Measurements from ENCODE around the gene CDK6. TPM values are rescaled to one million over a fixed set of nuclear protein-coding genes. Genes with fewer than 3 reads are reported as not detected.
A peak's percentile ranks its signal among the peaks of the same experiment; 100 is the strongest.

Gene CDK6
- total and polyA plus RNA-seq, 9 of the 15 experiments (the other 6 are each of a cell fraction or from before 2014, with no cell fraction given), result 7.6 to 109 (median 44.4) TPM

DNA sequence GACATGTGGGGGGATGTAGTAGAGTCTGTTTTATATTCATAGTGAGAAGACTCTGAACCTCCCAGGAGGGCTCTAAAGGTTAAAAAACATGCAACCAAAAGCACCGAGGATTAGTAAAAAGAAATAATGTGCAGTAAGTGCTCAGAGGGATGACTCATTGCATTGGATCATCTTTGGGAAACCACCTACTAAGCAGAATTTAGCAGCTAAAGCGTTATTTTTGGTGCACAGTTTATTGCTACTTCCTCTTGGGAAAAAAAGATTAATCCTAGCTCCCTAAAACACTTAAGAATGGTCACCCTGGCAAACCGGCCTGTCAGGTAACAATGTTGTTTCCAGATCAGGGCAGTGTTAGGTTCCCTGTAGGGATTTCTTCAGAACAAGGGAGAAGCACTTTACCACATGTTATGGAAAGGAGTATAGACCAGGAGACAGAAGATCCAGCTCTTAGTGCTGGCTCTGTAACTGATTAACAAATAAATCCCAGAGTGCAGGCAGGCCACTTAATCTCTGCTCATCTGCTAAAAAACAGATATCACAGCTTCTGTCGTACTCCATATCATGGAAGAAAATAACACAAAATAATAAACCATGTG, 201.4 kb downstream of the CDK6 start (continued):
- TF ChIP-seq NR2F6 (CRISPR knock-in tag; IDR thresholded peaks at IDR 0.05), result no peak
- no peak for TF ChIP-seq PPARD (CRISPR knock-in tag; IDR thresholded peaks at IDR 0.05)
- no peak for TF ChIP-seq FOXP1 (CRISPR knock-in tag; IDR thresholded peaks at IDR 0.05)
- no peak for TF ChIP-seq RBM25 (IDR thresholded peaks at IDR 0.05; ENCODE audit: low read depth, low read length, severe bottlenecking)
- no peak for TF ChIP-seq PCBP1 (IDR thresholded peaks at IDR 0.05; ENCODE audit: low read depth, low read length, poor library complexity, severe bottlenecking)
- TF ChIP-seq ZNF324 (CRISPR knock-in tag; IDR thresholded peaks at IDR 0.05), result no peak
- no peak for TF ChIP-seq PURB (CRISPR knock-in tag; IDR thresholded peaks at IDR 0.05; ENCODE audit: low read depth)
- no peak for TF ChIP-seq GATA2 (CRISPR knock-in tag; IDR thresholded peaks at IDR 0.05)
- TF ChIP-seq, protein P1, sequence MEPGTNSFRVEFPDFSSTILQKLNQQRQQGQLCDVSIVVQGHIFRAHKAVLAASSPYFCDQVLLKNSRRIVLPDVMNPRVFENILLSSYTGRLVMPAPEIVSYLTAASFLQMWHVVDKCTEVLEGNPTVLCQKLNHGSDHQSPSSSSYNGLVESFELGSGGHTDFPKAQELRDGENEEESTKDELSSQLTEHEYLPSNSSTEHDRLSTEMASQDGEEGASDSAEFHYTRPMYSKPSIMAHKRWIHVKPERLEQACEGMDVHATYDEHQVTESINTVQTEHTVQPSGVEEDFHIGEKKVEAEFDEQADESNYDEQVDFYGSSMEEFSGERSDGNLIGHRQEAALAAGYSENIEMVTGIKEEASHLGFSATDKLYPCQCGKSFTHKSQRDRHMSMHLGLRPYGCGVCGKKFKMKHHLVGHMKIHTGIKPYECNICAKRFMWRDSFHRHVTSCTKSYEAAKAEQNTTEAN (CRISPR knock-in tag; IDR thresholded peaks at IDR 0.05), result no peak
- TF ChIP-seq SMARCB1 (IDR thresholded peaks at IDR 0.05; ENCODE audit: insufficient read length, low read depth), result peak; percentile 50
- TF ChIP-seq, protein P2, sequence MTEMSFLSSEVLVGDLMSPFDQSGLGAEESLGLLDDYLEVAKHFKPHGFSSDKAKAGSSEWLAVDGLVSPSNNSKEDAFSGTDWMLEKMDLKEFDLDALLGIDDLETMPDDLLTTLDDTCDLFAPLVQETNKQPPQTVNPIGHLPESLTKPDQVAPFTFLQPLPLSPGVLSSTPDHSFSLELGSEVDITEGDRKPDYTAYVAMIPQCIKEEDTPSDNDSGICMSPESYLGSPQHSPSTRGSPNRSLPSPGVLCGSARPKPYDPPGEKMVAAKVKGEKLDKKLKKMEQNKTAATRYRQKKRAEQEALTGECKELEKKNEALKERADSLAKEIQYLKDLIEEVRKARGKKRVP (CRISPR knock-in tag; IDR thresholded peaks at IDR 0.05), result no peak
- no peak for TF ChIP-seq MAZ (CRISPR knock-in tag; conservative IDR thresholded peaks at IDR 0.05 in 1 of 2, IDR thresholded peaks at IDR 0.05 in 1 of 2)
- TF ChIP-seq TAF9B (IDR thresholded peaks at IDR 0.05; ENCODE audit: partially characterized antibody), result no peak
- no peak for TF ChIP-seq OTX1 (CRISPR knock-in tag; IDR thresholded peaks at IDR 0.05)
- TF ChIP-seq RBM22 (IDR thresholded peaks at IDR 0.05; ENCODE audit: low read depth, low read length, poor library complexity, severe bottlenecking), result no peak
- no peak for TF ChIP-seq ARHGAP35 (IDR thresholded peaks at IDR 0.05; ENCODE audit: partially characterized antibody)
- no peak for TF ChIP-seq ZNF639 (CRISPR knock-in tag; conservative IDR thresholded peaks at IDR 0.05 in 1 of 2, IDR thresholded peaks at IDR 0.05 in 1 of 2)
- no peak for TF ChIP-seq ZNF134 (CRISPR knock-in tag; conservative IDR thresholded peaks at IDR 0.05)
- no peak for TF ChIP-seq SAP30 (IDR thresholded peaks at IDR 0.05; ENCODE audit: borderline replicate concordance, insufficient read depth, low read depth, low read length, poor library complexity, severe bottlenecking)
- peak; percentile 90 for TF ChIP-seq ZNF316 (IDR thresholded peaks at IDR 0.05)
- TF ChIP-seq NCOR1 (IDR thresholded peaks at IDR 0.05), result no peak
- TF ChIP-seq, protein P3, sequence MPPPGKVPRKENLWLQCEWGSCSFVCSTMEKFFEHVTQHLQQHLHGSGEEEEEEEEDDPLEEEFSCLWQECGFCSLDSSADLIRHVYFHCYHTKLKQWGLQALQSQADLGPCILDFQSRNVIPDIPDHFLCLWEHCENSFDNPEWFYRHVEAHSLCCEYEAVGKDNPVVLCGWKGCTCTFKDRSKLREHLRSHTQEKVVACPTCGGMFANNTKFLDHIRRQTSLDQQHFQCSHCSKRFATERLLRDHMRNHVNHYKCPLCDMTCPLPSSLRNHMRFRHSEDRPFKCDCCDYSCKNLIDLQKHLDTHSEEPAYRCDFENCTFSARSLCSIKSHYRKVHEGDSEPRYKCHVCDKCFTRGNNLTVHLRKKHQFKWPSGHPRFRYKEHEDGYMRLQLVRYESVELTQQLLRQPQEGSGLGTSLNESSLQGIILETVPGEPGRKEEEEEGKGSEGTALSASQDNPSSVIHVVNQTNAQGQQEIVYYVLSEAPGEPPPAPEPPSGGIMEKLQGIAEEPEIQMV (tag; conservative IDR thresholded peaks at IDR 0.05; ENCODE audit: low read depth), result no peak
- TF ChIP-seq JUN (IDR thresholded peaks at IDR 0.05; ENCODE audit: borderline replicate concordance, low read depth, low read length), result peak; percentile 83
- no peak for TF ChIP-seq JUN (CRISPR knock-in tag; IDR thresholded peaks at IDR 0.05; ENCODE audit: borderline replicate concordance)
- TF ChIP-seq HMG20A (CRISPR knock-in tag; conservative IDR thresholded peaks at IDR 0.05), result no peak

Measured in K562 (cell line).